GM23338 (cell line): ENCODE measurements around the gene MRPL32. TPM values are rescaled to one million over a fixed set of nuclear protein-coding genes. Genes with fewer than 3 reads are reported as not detected.

Source experiments
- ATAC-seq: fragments of 200-7000 bp; cut with Tn5 transposase; 3 replicates; pipeline ENCODE4 v1.9.1; 2020
- DNase-seq: peaks from one replicate; pipeline ENCODE4 v3.0.0-alpha.2; 2015; ENCODE audit warnings: low spot score
- H2AFZ ChIP-seq: fragments of 200-600 bp; sonication (generic); 2 replicates; pipeline ENCODE4 v1.8.0; 2016; ENCODE audit warnings: antibody characterized with exemption, mild to moderate bottlenecking, moderate library complexity
- H3F3A ChIP-seq: fragments of 200-600 bp; sonication (generic); replicated peaks from 2 replicates; pipeline ENCODE4 v1.8.0; 2017; ENCODE audit warnings: antibody characterized with exemption, mixed run types, low read depth
- H3K27ac ChIP-seq: fragments of 200-600 bp; sonication (generic); 2 replicates; pipeline ENCODE4 v1.6.1; 2016; ENCODE audit warnings: low read depth
- H3K27me3 ChIP-seq: fragments of 200-600 bp; sonication (generic); 2 replicates; pipeline ENCODE4 v1.8.0; 2016; ENCODE audit warnings: mild to moderate bottlenecking, mixed run types, moderate library complexity; ENCODE audit not compliant: insufficient read depth
- H3K36me3 ChIP-seq: fragments of 200-600 bp; sonication (generic); 2 replicates; pipeline ENCODE4 v1.8.0; 2016; ENCODE audit warnings: mild to moderate bottlenecking; ENCODE audit not compliant: insufficient read depth
- H3K4me1 ChIP-seq: fragments of 200-600 bp; sonication (generic); 2 replicates; pipeline ENCODE4 v1.8.0; 2016; ENCODE audit warnings: mild to moderate bottlenecking, moderate library complexity; ENCODE audit not compliant: insufficient read depth
- H3K4me2 ChIP-seq: fragments of 200-600 bp; sonication (generic); 2 replicates; pipeline ENCODE4 v1.7.1; 2017; ENCODE audit warnings: mixed run types
- H3K4me3 ChIP-seq: fragments of 200-600 bp; sonication (generic); 2 replicates; pipeline ENCODE4 v1.6.1; 2016; ENCODE audit warnings: mixed run types
- H3K79me2 ChIP-seq: fragments of 200-600 bp; sonication (generic); replicated peaks from 2 replicates; pipeline ENCODE4 v1.8.0; 2017; ENCODE audit warnings: mild to moderate bottlenecking; ENCODE audit not compliant: insufficient read depth
- H3K9me2 ChIP-seq: fragments of 200-600 bp; sonication (generic); 2 replicates; pipeline ENCODE4 v1.8.0; 2017; ENCODE audit not compliant: insufficient read depth
- H4K20me1 ChIP-seq: fragments of 200-600 bp; sonication (generic); replicated peaks from 2 replicates; pipeline ENCODE4 v1.8.0; 2017; ENCODE audit warnings: mild to moderate bottlenecking; ENCODE audit not compliant: insufficient read depth
- H3K27ac Mint-ChIP-seq: 2 replicates; pipeline ENCODE4 v1.8.0; 2020; ENCODE audit warnings: inconsistent platforms, mild to moderate bottlenecking, moderate library complexity, mixed read lengths
- H3K27me3 Mint-ChIP-seq: 3 replicates; pipeline ENCODE4 v1.8.0; 2022; ENCODE audit warnings: low read depth, mild to moderate bottlenecking, moderate library complexity, mixed read lengths, inconsistent platforms; ENCODE audit not compliant: insufficient read depth, poor library complexity
- H3K36me3 Mint-ChIP-seq: 3 replicates; pipeline ENCODE4 v1.8.0; 2021; ENCODE audit warnings: low read depth, mild to moderate bottlenecking, inconsistent platforms, moderate library complexity, mixed read lengths
- H3K4me1 Mint-ChIP-seq: 3 replicates; pipeline ENCODE4 v1.8.0; 2020; ENCODE audit warnings: mild to moderate bottlenecking, inconsistent platforms, mixed read lengths
- H3K4me3 Mint-ChIP-seq: 3 replicates; pipeline ENCODE4 v1.8.0; 2021; ENCODE audit warnings: moderate library complexity, mild to moderate bottlenecking, inconsistent platforms, mixed read lengths
- H3K9me3 Mint-ChIP-seq: 3 replicates; pipeline ENCODE4 v1.8.0; 2020; ENCODE audit warnings: moderate library complexity, mild to moderate bottlenecking, inconsistent platforms, mixed read lengths
- CREB1 ChIP-seq: fragments of 250-450 bp; sonication (Bioruptor Pico); IDR thresholded peaks from 2 replicates; pipeline ENCODE4 v1.5.0; 2020; ENCODE audit warnings: low read depth, mild to moderate bottlenecking, moderate library complexity
- EZH2 ChIP-seq: fragments of 200-600 bp; sonication (generic); IDR thresholded peaks from one replicate; pipeline ENCODE4 v1.8.0; 2017; ENCODE audit warnings: antibody characterized with exemption, mild to moderate bottlenecking, low read depth; ENCODE audit not compliant: unreplicated experiment
- EZH2phosphoT487 ChIP-seq: fragments of 200-600 bp; sonication (generic); IDR thresholded peaks from one replicate; pipeline ENCODE4 v1.8.1; 2018; ENCODE audit warnings: antibody characterized with exemption; ENCODE audit not compliant: unreplicated experiment
- JUNB ChIP-seq: IDR thresholded peaks from one replicate; pipeline ENCODE4 v1.6.1; 2016; ENCODE audit warnings: antibody characterized with exemption; ENCODE audit not compliant: unreplicated experiment
- NANOG ChIP-seq: IDR thresholded peaks from 2 replicates; pipeline ENCODE4 v1.6.1; 2016; ENCODE audit warnings: antibody characterized with exemption, borderline replicate concordance
- POLR2AphosphoS5 ChIP-seq: IDR thresholded peaks from 2 replicates; pipeline ENCODE4 v1.6.1; 2016; ENCODE audit warnings: antibody characterized with exemption, low read depth
- ZNF331 ChIP-seq: fragments of 250-450 bp; sonication (Bioruptor Pico); IDR thresholded peaks from 2 replicates; pipeline ENCODE4 v1.5.0; 2020; ENCODE audit warnings: low read depth, mild to moderate bottlenecking, moderate library complexity
- polyA plus RNA-seq: library from polyadenylated mRNA; unstranded; fragments of >200 nt; fragmentation: Nextera tagmentation; extraction: Ambion mirVana; gene quantifications from 2 replicates; pipeline ENCODE4 v1.2.1, GENCODE V29; 2016
- total RNA-seq: library from RNA; depleted of rRNA; stranded (reverse); fragments of >200 nt; shearing (Covaris generic); gene quantifications from 2 replicates; pipeline ENCODE4 v1.2.3, GENCODE V29; 2014
- TF ChIP-seq, protein P1 (sequence below), 2 experiments: fragments of 200-600 bp in 1 of 2; sonication (generic) in 1 of 2; conservative IDR thresholded peaks; 2 replicates each; pipeline versions ENCODE4 v1.5.1 to v1.6.1; 2016 to 2017; ENCODE audit warnings: antibody characterized with exemption in 2 of 2, low read depth in 2 of 2, mild to moderate bottlenecking in 2 of 2, moderate library complexity in 1 of 2
- TF ChIP-seq, protein P2 (sequence below): IDR thresholded peaks from 2 replicates; pipeline ENCODE4 v1.6.1; 2016; ENCODE audit warnings: antibody characterized with exemption
- TF ChIP-seq, protein P3 (sequence below): IDR thresholded peaks from one replicate; pipeline ENCODE4 v1.6.1; 2018; ENCODE audit warnings: antibody characterized with exemption; ENCODE audit not compliant: unreplicated experiment

MRPL32 gene
- total and polyA plus RNA-seq, 2 experiments from 2014 or later, result 93.4 to 303 TPM

DNA sequence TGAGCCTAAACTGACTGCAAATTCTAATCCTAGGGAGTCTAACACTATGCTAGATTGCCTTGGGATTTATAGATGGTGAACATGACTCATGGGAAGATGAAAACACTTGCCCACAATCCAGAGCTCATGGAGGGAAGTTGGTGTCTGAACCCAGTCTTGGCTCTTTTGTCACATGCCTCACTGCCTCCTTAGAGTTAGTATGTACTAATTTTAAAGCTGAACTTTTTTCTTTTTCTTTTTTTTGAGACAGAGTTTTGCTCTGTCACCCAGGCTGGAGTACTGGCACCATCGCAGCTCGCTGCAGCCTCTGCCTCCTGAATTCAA, 14.4 kb downstream of the MRPL32 start:
- H3K4me3 ChIP-seq, result no peak overlapping the region
- no peaks in the 10 kb centered on the region for H3K36me3 Mint-ChIP-seq
- H3K27me3 Mint-ChIP-seq, result no peaks in the 10 kb centered on the region
- DNase-seq, result no peak
- H3K9me2 ChIP-seq, result no peaks in the 10 kb centered on the region
- ATAC-seq, result no peak
- H3K27me3 ChIP-seq, result no peaks in the 10 kb centered on the region
- no peak overlapping the region for H3K4me2 ChIP-seq
- H3K4me1 ChIP-seq, result peaks cover 6% of the 10 kb centered on the region; the same call in 1 of the 2 replicates
- TF ChIP-seq EZH2phosphoT487 (no peak), CREB1 (no peak), NANOG (no peak), ZNF331 (CRISPR knock-in tag) (no peak), JUNB (no peak), POLR2AphosphoS5 (no peak)
- TF ChIP-seq, protein P1, sequence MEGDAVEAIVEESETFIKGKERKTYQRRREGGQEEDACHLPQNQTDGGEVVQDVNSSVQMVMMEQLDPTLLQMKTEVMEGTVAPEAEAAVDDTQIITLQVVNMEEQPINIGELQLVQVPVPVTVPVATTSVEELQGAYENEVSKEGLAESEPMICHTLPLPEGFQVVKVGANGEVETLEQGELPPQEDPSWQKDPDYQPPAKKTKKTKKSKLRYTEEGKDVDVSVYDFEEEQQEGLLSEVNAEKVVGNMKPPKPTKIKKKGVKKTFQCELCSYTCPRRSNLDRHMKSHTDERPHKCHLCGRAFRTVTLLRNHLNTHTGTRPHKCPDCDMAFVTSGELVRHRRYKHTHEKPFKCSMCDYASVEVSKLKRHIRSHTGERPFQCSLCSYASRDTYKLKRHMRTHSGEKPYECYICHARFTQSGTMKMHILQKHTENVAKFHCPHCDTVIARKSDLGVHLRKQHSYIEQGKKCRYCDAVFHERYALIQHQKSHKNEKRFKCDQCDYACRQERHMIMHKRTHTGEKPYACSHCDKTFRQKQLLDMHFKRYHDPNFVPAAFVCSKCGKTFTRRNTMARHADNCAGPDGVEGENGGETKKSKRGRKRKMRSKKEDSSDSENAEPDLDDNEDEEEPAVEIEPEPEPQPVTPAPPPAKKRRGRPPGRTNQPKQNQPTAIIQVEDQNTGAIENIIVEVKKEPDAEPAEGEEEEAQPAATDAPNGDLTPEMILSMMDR (conservative IDR thresholded peaks at IDR 0.05; ENCODE audit: low read depth in 2 of 2), result no peak
- TF ChIP-seq, protein P2, sequence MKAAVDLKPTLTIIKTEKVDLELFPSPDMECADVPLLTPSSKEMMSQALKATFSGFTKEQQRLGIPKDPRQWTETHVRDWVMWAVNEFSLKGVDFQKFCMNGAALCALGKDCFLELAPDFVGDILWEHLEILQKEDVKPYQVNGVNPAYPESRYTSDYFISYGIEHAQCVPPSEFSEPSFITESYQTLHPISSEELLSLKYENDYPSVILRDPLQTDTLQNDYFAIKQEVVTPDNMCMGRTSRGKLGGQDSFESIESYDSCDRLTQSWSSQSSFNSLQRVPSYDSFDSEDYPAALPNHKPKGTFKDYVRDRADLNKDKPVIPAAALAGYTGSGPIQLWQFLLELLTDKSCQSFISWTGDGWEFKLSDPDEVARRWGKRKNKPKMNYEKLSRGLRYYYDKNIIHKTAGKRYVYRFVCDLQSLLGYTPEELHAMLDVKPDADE, result no peak
- TF ChIP-seq, protein P3, sequence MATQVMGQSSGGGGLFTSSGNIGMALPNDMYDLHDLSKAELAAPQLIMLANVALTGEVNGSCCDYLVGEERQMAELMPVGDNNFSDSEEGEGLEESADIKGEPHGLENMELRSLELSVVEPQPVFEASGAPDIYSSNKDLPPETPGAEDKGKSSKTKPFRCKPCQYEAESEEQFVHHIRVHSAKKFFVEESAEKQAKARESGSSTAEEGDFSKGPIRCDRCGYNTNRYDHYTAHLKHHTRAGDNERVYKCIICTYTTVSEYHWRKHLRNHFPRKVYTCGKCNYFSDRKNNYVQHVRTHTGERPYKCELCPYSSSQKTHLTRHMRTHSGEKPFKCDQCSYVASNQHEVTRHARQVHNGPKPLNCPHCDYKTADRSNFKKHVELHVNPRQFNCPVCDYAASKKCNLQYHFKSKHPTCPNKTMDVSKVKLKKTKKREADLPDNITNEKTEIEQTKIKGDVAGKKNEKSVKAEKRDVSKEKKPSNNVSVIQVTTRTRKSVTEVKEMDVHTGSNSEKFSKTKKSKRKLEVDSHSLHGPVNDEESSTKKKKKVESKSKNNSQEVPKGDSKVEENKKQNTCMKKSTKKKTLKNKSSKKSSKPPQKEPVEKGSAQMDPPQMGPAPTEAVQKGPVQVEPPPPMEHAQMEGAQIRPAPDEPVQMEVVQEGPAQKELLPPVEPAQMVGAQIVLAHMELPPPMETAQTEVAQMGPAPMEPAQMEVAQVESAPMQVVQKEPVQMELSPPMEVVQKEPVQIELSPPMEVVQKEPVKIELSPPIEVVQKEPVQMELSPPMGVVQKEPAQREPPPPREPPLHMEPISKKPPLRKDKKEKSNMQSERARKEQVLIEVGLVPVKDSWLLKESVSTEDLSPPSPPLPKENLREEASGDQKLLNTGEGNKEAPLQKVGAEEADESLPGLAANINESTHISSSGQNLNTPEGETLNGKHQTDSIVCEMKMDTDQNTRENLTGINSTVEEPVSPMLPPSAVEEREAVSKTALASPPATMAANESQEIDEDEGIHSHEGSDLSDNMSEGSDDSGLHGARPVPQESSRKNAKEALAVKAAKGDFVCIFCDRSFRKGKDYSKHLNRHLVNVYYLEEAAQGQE, result no peak
- no peaks in the 10 kb centered on the region for H4K20me1 ChIP-seq
- no peak overlapping the region for H3K4me3 Mint-ChIP-seq
- H3K36me3 ChIP-seq, result no peaks in the 10 kb centered on the region
- no peak overlapping the region for H3K27ac ChIP-seq
- no peak overlapping the region; the same call in 1 of the 2 replicates for H2AFZ ChIP-seq
- H3K9me3 Mint-ChIP-seq, result no peaks in the 10 kb centered on the region; the same call in 2 of the 3 replicates
- no peaks in the 10 kb centered on the region for H3F3A ChIP-seq
- no peaks in the 10 kb centered on the region for H3K79me2 ChIP-seq
- no peak overlapping the region for H3K27ac Mint-ChIP-seq
- peaks cover 3% of the 10 kb centered on the region; the same call in 2 of the 3 replicates for H3K4me1 Mint-ChIP-seq

DNA sequence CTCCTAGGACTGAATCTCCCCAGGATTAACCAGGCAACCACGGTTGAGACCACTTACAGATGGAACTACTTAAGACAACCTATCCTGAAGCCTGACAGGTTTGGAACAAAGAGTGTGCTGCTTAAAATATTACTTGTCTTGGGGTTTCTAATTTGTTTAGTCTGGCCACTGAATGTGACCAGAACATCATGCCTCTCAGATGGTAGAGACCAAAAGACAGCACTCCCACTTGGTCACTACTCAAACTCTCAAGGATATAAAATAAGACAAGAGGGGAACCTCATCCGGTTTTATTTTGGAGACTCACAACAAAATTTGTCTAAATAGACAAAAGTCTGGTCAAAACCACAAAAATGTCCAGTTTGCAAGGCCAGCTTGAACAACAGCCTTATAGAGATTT, 15.3 kb downstream of the MRPL32 start:
- Histone ChIP-seq H2AFZ (no peak overlapping the region), H3K4me2 (no peak overlapping the region), H3K27ac (no peak overlapping the region), H3K79me2 (no peaks in the 10 kb centered on the region), H3K4me1 (peaks cover 6% of the 10 kb centered on the region; the same call in 1 of the 2 replicates), H3K27me3 (no peaks in the 10 kb centered on the region), H4K20me1 (no peaks in the 10 kb centered on the region), H3K36me3 (no peaks in the 10 kb centered on the region), H3K9me2 (0 out of 2 replicates have a peak, but pooled peaks cover 4% of the 10 kb centered on the region), H3F3A (no peaks in the 10 kb centered on the region), H3K4me3 (no peak overlapping the region)
- H3K27me3 Mint-ChIP-seq, result no peaks in the 10 kb centered on the region
- H3K27ac Mint-ChIP-seq, result no peak overlapping the region
- no peak for ATAC-seq
- no peaks in the 10 kb centered on the region for H3K36me3 Mint-ChIP-seq
- TF ChIP-seq EZH2 (no peak), CREB1 (no peak), EZH2phosphoT487 (no peak), POLR2AphosphoS5 (no peak), NANOG (no peak)
- TF ChIP-seq, protein P3, result no peak
- TF ChIP-seq, protein P2, result no peak
- H3K4me1 Mint-ChIP-seq, result peaks cover 2% of the 10 kb centered on the region; the same call in 2 of the 3 replicates
- H3K4me3 Mint-ChIP-seq, result no peak overlapping the region
- no peaks in the 10 kb centered on the region; the same call in 1 of the 3 replicates for H3K9me3 Mint-ChIP-seq
- no peak for DNase-seq
